ENCODE results near the gene SLC4A7.

Gene SLC4A7

GRCh38 chr3:27345959-27346865 lies 138.0 kb downstream of the SLC4A7 start:
- no peak overlapping the region for H3K27ac ChIP-seq
- intact Hi-C loops (cut with DNase I; ENCODE audit: low total_unique reads): no loop called here
- TF ChIP-seq, protein P1, sequence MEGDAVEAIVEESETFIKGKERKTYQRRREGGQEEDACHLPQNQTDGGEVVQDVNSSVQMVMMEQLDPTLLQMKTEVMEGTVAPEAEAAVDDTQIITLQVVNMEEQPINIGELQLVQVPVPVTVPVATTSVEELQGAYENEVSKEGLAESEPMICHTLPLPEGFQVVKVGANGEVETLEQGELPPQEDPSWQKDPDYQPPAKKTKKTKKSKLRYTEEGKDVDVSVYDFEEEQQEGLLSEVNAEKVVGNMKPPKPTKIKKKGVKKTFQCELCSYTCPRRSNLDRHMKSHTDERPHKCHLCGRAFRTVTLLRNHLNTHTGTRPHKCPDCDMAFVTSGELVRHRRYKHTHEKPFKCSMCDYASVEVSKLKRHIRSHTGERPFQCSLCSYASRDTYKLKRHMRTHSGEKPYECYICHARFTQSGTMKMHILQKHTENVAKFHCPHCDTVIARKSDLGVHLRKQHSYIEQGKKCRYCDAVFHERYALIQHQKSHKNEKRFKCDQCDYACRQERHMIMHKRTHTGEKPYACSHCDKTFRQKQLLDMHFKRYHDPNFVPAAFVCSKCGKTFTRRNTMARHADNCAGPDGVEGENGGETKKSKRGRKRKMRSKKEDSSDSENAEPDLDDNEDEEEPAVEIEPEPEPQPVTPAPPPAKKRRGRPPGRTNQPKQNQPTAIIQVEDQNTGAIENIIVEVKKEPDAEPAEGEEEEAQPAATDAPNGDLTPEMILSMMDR (IDR thresholded peaks at IDR 0.05): no peak
- no peaks in the 10 kb centered on the region for H3K27me3 ChIP-seq
- DNase-seq: no peak
- H3K9me3 ChIP-seq: no peaks in the 10 kb centered on the region
- no peak overlapping the region for H3K4me3 ChIP-seq
- H3K4me1 ChIP-seq: no peaks in the 10 kb centered on the region
- no peaks in the 10 kb centered on the region for H3K36me3 ChIP-seq

- H3K36me3 ChIP-seq: no peaks in the 10 kb centered on the region
Observed at GRCh38 chr3:27345493-27345892, 138.7 kb downstream of the SLC4A7 start.

GRCh38 chr3:27345045-27345444 lies 139.1 kb downstream of the SLC4A7 start:
- intact Hi-C loops (cut with DNase I; ENCODE audit: low total_unique reads): no loop called here
- H3K27ac ChIP-seq: no peak overlapping the region
- H3K9me3 ChIP-seq: no peaks in the 10 kb centered on the region
- H3K27me3 ChIP-seq: no peaks in the 10 kb centered on the region
- TF ChIP-seq, protein P1 (IDR thresholded peaks at IDR 0.05): no peak
- H3K36me3 ChIP-seq: no peaks in the 10 kb centered on the region
- H3K4me3 ChIP-seq: no peak overlapping the region
- no peaks in the 10 kb centered on the region for H3K4me1 ChIP-seq
- no peak for DNase-seq

More at GRCh38 chr3:27345493-27345892, 138.7 kb downstream of the SLC4A7 start:
- intact Hi-C loops (cut with DNase I; ENCODE audit: low total_unique reads): no loop called here
- Histone ChIP-seq H3K27me3 (no peaks in the 10 kb centered on the region), H3K27ac (no peak overlapping the region), H3K9me3 (no peaks in the 10 kb centered on the region), H3K4me1 (no peaks in the 10 kb centered on the region), H3K4me3 (no peak overlapping the region)
- TF ChIP-seq, protein P1 (IDR thresholded peaks at IDR 0.05): no peak
- no peak for DNase-seq

- no peak for DNase-seq
- Histone ChIP-seq H3K27me3 (no peaks in the 10 kb centered on the region), H3K4me1 (no peaks in the 10 kb centered on the region), H3K9me3 (no peaks in the 10 kb centered on the region), H3K27ac (no peak overlapping the region), H3K36me3 (no peaks in the 10 kb centered on the region), H3K4me3 (no peak overlapping the region)
- TF ChIP-seq, protein P1 (IDR thresholded peaks at IDR 0.05): no peak
- intact Hi-C loops (cut with DNase I; ENCODE audit: low total_unique reads): no loop called here
Observed at GRCh38 chr3:27344192-27344591, 140.0 kb downstream of the SLC4A7 start.

- H3K27me3 ChIP-seq: no peaks in the 10 kb centered on the region
- H3K4me3 ChIP-seq: no peak overlapping the region
- no peak for DNase-seq
- no peaks in the 10 kb centered on the region for H3K36me3 ChIP-seq
- TF ChIP-seq, protein P1 (IDR thresholded peaks at IDR 0.05): no peak
- intact Hi-C loops (cut with DNase I; ENCODE audit: low total_unique reads): no loop called here
- H3K27ac ChIP-seq: no peak overlapping the region
- H3K9me3 ChIP-seq: no peaks in the 10 kb centered on the region
- H3K4me1 ChIP-seq: no peaks in the 10 kb centered on the region
Observed at GRCh38 chr3:27342267-27342666, 141.9 kb downstream of the SLC4A7 start.

All from tibial artery (tissue), 4 donors.